ENCODE data around the gene ATP2C2.

ATP2C2 gene

GRCh38 chr16:84430860-84431259 is 62.5 kb downstream of the ATP2C2 start:
- H3K4me3 ChIP-seq (ENCODE audit: low read depth, low read length) = no peak overlapping the region
- no peak for TF ChIP-seq CTCF (IDR thresholded peaks at IDR 0.05; ENCODE audit: low read depth, low read length)
- in situ Hi-C loops (cut with HindIII; ENCODE audit: low sequenced_read_pairs) = no loop called here
- no peak for DNase-seq (ENCODE audit: low read depth, low spot score)

GRCh38 chr16:84434800-84435199 is 66.5 kb downstream of the ATP2C2 start:
- no peak overlapping the region for H3K4me3 ChIP-seq (ENCODE audit: low read depth, low read length)
- no peak for TF ChIP-seq CTCF (IDR thresholded peaks at IDR 0.05; ENCODE audit: low read depth, low read length)
- DNase-seq (ENCODE audit: low read depth, low spot score) = no peak
- in situ Hi-C loops (cut with HindIII; ENCODE audit: low sequenced_read_pairs) = no loop called here

- in situ Hi-C loops (cut with HindIII; ENCODE audit: low sequenced_read_pairs) = no loop called here
- no peak for TF ChIP-seq CTCF (IDR thresholded peaks at IDR 0.05; ENCODE audit: low read depth, low read length)
- DNase-seq (ENCODE audit: low read depth, low spot score) = no peak
- no peak overlapping the region for H3K4me3 ChIP-seq (ENCODE audit: low read depth, low read length)
Measured at GRCh38 chr16:84436196-84436595, 67.9 kb downstream of the ATP2C2 start.

- no peak for DNase-seq (ENCODE audit: low read depth, low spot score)
- no peak overlapping the region for H3K4me3 ChIP-seq (ENCODE audit: low read depth, low read length)
- TF ChIP-seq CTCF (IDR thresholded peaks at IDR 0.05; ENCODE audit: low read depth, low read length) = no peak
- in situ Hi-C loops (cut with HindIII; ENCODE audit: low sequenced_read_pairs) = no loop called here
Measured at GRCh38 chr16:84438971-84439696, 70.8 kb downstream of the ATP2C2 start.

- H3K4me3 ChIP-seq (ENCODE audit: low read depth, low read length) = no peak overlapping the region
- in situ Hi-C loops (cut with HindIII; ENCODE audit: low sequenced_read_pairs) = no loop called here
- no peak for TF ChIP-seq CTCF (IDR thresholded peaks at IDR 0.05; ENCODE audit: low read depth, low read length)
- DNase-seq (ENCODE audit: low read depth, low spot score) = no peak
Measured at GRCh38 chr16:84442416-84443145, 74.2 kb downstream of the ATP2C2 start.

- H3K4me3 ChIP-seq (ENCODE audit: low read depth, low read length) = no peak overlapping the region
- in situ Hi-C loops (cut with HindIII; ENCODE audit: low sequenced_read_pairs) = no loop called here
- no peak for DNase-seq (ENCODE audit: low read depth, low spot score)
- TF ChIP-seq CTCF (IDR thresholded peaks at IDR 0.05; ENCODE audit: low read depth, low read length) = no peak
Measured at GRCh38 chr16:84443166-84443802, 74.9 kb downstream of the ATP2C2 start.

Data from astrocyte of the spinal cord (primary cell).